Pancreas (tissue), 10 donors: ENCODE data around the gene CBX3. TPM values are rescaled to one million over a fixed set of nuclear protein-coding genes. Genes with fewer than 3 reads are reported as not detected.
"Not testable (repeated sequence)": the region's sequence is repeated elsewhere in the genome, so short reads cannot be mapped to it uniquely, and the experiment has no call there.

Source experiments
- ATAC-seq, 4 donors: fragments of 200-7000 bp; cut with Tn5 transposase; one replicate each; pipeline versions ENCODE4 v1.8.0 to v1.9.1; 2020; ENCODE audit warnings: mild to moderate bottlenecking in 4 of 4, moderate library complexity in 4 of 4
- DNase-seq, 6 donors: peaks; one replicate each; pipeline ENCODE4 v3.0.0-alpha.2; 2020
- FAIRE-seq: peaks from 2 replicates; lab custom pipeline; 2012; peaks lifted over from hg19 to GRCh38; lab: Jason Lieb, UNC
- H3K27ac ChIP-seq, 4 donors: fragments of 200-600 bp; sonication (generic); 1 replicate in 3 of 4; 2 replicates in 1 of 4; pipeline versions ENCODE4 v1.5.0 to v1.8.0; 2020
- H3K27me3 ChIP-seq, 4 donors: fragments of 200-600 bp; one replicate each; pipeline ENCODE4 v1.8.0; 2021
- H3K36me3 ChIP-seq, 3 donors: fragments of 200-600 bp; sonication (generic) in 1 of 3; one replicate each; pipeline versions ENCODE4 v1.5.0 to v1.8.0; 2020 to 2021
- H3K4me1 ChIP-seq, 3 donors: fragments of 200-600 bp; one replicate each; pipeline ENCODE4 v1.8.0; 2021
- H3K4me3 ChIP-seq, 4 donors: fragments of 200-600 bp; sonication (generic) in 2 of 4; one replicate each; pipeline versions ENCODE4 v1.5.0 to v1.8.0; 2020 to 2021
- H3K9me3 ChIP-seq, 4 donors: fragments of 200-600 bp; one replicate each; pipeline ENCODE4 v1.8.0; 2021
- WGBS, 2 donors: extraction: QIAGEN DNeasy Blood & Tissue Kit; methylation state at CpG; one replicate each; pipeline ENCODE4 v1.1.7; 2013; 5-methylcytosine and 5-hydroxymethylcytosine counted together
- intact Hi-C, 3 donors: fragments of 100-400 bp; cut with DNase I; formaldehyde crosslinking; loops; one replicate each; pipeline versions ENCODE4 v1.11.1 to v1.14.2; 2022
- polyA plus RNA-seq, 2 donors: library from polyadenylated mRNA; stranded (reverse); fragments of 200-250 nt; gene quantifications; one replicate each; pipeline ENCODE4 v1.2.3, GENCODE V29; 2013
- total RNA-seq, 6 donors: library from RNA; stranded (reverse); fragmentation: NEBNext Ultra II Directional in 4 of 6; extraction: Animal tissue kit (Norgen Biotek cat#: 25700) in 4 of 6; gene quantifications; one replicate each; pipeline versions ENCODE4 v1.2.1 to v1.2.4, GENCODE V29; 2021 to 2023
- TF ChIP-seq, protein P1 (sequence below), 4 donors: fragments of 200-600 bp; sonication (generic) in 3 of 4; IDR thresholded peaks; one replicate each; pipeline versions ENCODE4 v1.5.0 to v1.8.0; 2021; ENCODE audit warnings: antibody characterized with exemption in 4 of 4
- donor health status: healthy with polysubstance abuse.
- donor health status: DM: no; HTN: no; CAD: no; lungs with moderate emphysema.
- donor health status: DM: no; HTN: no; CAD: no.
- donor health status: control.
- donor health status: control.
- donor health status: Bipolar disorder and iron deficiency.
- donor health status: DM: yes; HTN: yes; CAD: no.
- donor health status: DM: no; HTN: no; CAD: no.
- donor health status: DM: no; HTN: no; CAD: no.
- donor health status: DM: yes; HTN: yes; CAD: no.

The CBX3 gene
- total and polyA plus RNA-seq, 8 donors = 22.0 to 60.7 (median 36.0) TPM

DNA sequence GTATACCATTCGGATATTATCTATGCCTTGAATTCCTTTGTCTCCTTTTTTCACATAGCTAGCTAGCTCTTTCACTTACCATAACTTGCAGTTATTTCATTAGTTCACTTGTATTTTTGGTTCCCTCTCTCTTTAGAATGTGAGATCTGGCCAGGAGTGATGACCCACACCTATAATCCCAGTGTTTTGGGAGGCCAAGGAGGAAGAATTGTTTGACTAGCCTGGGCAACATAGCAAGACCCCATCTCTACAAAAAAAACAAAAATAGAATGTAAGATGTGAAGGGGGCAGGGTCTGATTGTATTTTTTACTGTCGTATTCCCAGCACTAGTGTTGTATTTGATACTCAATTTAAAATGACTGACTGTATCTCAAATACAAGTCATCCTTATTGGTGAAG is 29.9 kb upstream of the CBX3 start:
- 95 to 96% methylated on average over 2 of the region's 2 CpGs for WGBS, 2 donors
- Histone ChIP-seq H3K27ac (no peak overlapping the region), H3K4me1 (peaks cover 0 to 10% (median 6%) of the 10 kb centered on the region in 3 donors), H3K36me3 (no peaks in the 10 kb centered on the region), H3K4me3 (no peak overlapping the region), H3K27me3 (no peaks in the 10 kb centered on the region), H3K9me3 (no peaks in the 10 kb centered on the region)
- TF ChIP-seq, protein P1, sequence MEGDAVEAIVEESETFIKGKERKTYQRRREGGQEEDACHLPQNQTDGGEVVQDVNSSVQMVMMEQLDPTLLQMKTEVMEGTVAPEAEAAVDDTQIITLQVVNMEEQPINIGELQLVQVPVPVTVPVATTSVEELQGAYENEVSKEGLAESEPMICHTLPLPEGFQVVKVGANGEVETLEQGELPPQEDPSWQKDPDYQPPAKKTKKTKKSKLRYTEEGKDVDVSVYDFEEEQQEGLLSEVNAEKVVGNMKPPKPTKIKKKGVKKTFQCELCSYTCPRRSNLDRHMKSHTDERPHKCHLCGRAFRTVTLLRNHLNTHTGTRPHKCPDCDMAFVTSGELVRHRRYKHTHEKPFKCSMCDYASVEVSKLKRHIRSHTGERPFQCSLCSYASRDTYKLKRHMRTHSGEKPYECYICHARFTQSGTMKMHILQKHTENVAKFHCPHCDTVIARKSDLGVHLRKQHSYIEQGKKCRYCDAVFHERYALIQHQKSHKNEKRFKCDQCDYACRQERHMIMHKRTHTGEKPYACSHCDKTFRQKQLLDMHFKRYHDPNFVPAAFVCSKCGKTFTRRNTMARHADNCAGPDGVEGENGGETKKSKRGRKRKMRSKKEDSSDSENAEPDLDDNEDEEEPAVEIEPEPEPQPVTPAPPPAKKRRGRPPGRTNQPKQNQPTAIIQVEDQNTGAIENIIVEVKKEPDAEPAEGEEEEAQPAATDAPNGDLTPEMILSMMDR (IDR thresholded peaks at IDR 0.05) = no peak
- FAIRE-seq (no peak), ATAC-seq (no peak), DNase-seq (no peak)
- intact Hi-C loops = no loop called here

DNA sequence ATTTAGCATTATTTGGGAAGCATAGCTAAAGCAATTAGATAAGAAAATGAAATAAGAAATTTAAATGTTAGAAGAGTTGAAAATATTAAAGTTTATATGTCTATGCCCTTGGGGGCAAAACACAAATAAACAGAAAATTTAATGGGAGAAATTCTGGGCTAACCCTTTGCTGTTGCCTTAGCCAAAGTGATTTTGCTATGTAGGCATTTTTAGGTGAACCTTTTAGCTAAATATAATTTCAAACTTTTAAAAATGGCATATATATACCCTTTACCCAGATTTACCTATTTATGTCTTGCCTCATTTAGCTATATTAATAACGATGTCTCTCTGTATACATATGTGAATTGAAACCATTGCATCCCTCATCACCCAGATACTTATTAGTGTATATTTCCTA is 29.5 kb upstream of the CBX3 start:
- Histone ChIP-seq H3K27me3 (no peaks in the 10 kb centered on the region), H3K4me1 (peaks cover 0 to 7% (median 6%) of the 10 kb centered on the region in 3 donors), H3K27ac (no peak overlapping the region), H3K36me3 (no peaks in the 10 kb centered on the region), H3K4me3 (no peak overlapping the region), H3K9me3 (no peaks in the 10 kb centered on the region)
- TF ChIP-seq, protein P1 (IDR thresholded peaks at IDR 0.05) = no peak
- DNase-seq (no peak), FAIRE-seq (no peak), ATAC-seq (no peak)
- WGBS, 2 donors = 97 to 100% methylated on average over 1 of the region's 1 CpG
- intact Hi-C loops = no loop called here

DNA sequence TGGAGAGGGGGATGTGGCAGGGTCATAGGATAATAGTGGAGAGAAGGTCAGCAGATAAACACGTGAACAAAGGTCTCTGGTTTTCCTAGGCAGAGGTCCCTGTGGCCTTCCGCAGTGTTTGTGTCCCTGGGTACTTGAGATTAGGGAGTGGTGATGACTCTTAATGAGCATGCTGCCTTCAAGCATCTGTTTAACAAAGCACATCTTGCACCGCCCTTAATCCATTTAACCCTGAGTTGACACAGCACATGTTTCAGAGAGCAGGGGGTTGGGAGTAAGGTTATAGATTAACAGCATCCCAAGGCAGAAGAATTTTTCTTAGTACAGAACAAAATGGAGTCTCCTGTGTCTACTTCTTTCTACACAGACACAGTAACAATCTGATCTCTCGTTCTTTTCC is 25.6 kb upstream of the CBX3 start:
- H3K27ac ChIP-seq, H3K4me3 ChIP-seq, DNase-seq, FAIRE-seq, intact Hi-C loops, H3K27me3 ChIP-seq, H3K9me3 ChIP-seq, ATAC-seq, H3K4me1 ChIP-seq, H3K36me3 ChIP-seq: not testable (repeated sequence)
- WGBS, 2 donors = 67 to 79% methylated on average over 2 of the region's 4 CpGs

DNA sequence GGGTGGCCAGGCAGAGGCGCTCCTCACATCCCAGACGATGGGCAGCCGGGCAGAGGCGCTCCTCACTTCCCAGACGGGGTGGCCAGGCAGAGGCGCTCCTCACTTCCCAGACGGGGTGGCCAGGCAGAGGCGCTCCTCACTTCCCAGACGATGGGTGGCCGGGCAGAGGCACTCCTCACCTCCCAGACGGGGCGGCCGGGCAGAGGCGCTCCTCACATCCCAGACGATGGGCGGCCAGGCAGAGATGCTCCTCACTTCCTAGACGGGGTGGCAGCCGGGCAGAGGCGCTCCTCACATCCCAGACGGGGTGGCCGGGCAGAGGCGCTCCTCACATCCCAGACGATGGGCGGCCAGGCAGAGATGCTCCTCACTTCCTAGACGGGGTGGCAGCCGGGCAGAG is 24.8 kb upstream of the CBX3 start:
- DNase-seq, H3K27ac ChIP-seq, FAIRE-seq, intact Hi-C loops, H3K27me3 ChIP-seq, H3K4me3 ChIP-seq, H3K4me1 ChIP-seq, H3K9me3 ChIP-seq, ATAC-seq, H3K36me3 ChIP-seq: not testable (repeated sequence)
- WGBS, 2 donors = 98% methylated on average over 19 of the region's 26 CpGs; no CpG with 5 or more reads in 1 of the 2 donors

DNA sequence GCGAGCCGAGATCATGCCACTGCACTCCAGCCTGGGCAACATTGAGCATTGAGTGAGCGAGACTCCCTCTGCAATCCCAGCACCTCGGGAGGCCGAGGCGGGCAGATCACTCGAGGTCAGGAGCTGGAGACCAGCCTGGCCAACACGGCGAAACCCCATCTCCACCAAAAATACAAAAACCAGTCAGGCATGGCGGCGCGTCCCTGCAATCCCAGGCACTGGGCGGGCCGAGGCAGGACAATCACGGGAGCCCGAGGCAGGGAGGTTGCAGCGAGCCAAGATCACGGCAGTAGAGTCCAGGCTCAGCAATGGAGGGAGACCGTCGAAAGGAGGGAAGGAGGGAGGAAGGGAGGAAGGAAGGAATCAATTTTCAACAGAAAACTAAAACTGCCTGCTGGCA is 24.3 kb upstream of the CBX3 start:
- H3K9me3 ChIP-seq, ATAC-seq, H3K4me1 ChIP-seq, FAIRE-seq, DNase-seq, H3K27ac ChIP-seq, intact Hi-C loops, H3K4me3 ChIP-seq, H3K27me3 ChIP-seq, H3K36me3 ChIP-seq: not testable (repeated sequence)
- WGBS, 2 donors = 94% methylated on average over 16 to 20 of the region's 20 CpGs

DNA sequence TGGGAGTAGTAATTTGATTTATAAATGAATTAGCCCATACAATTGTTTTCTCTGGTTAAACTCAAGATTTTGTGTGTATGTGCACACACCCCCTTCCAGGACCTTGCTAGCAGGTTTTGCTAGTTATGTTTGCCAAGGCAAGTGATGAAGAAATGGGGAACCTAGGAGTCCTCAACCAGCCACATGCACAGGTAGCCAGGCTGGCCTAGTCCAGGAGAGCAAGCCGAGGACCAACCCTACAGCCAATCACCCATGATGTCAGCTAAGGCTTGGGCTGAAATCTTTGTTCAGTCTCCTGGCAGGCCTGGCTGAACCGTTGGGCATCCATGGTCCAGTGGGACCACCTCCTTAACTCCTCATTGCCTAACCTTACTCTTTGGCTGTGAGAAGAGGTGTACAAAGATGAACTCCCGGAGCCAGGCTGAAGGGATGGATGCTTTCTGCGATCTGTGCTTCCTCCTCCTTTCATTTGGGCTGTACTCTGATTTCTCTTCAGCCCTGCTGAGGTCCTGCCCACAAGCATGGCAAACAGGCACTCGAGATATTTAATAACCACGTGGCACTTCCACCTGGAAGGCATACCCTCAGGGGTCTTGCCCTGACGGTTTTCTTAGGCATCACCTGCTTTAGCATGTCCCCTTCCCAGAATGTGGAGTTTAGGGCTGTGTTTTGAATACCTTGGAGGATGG is 23.1 kb upstream of the CBX3 start:
- peaks cover 4 to 13% (median 9%) of the 10 kb centered on the region in 3 donors for H3K4me1 ChIP-seq
- WGBS, 2 donors = 62 to 65% methylated on average over 7 of the region's 7 CpGs
- H3K27me3 ChIP-seq = no peaks in the 10 kb centered on the region
- ATAC-seq (peak; percentile 5 to 23 (median 13)), FAIRE-seq (no peak), DNase-seq (peak in 2 of 6 donors; percentile 38 to 48)
- H3K27ac ChIP-seq = no peak overlapping the region
- no peaks in the 10 kb centered on the region for H3K9me3 ChIP-seq
- TF ChIP-seq, protein P1 (IDR thresholded peaks at IDR 0.05) = no peak
- H3K36me3 ChIP-seq = no peaks in the 10 kb centered on the region
- H3K4me3 ChIP-seq = no peak overlapping the region
- intact Hi-C loops = no loop called here
